ENCODE results near the gene MARCHF9.

- TF ChIP-seq POLR2A (IDR thresholded peaks at IDR 0.05) (no peak), CTCF (IDR thresholded peaks at IDR 0.05) (no peak), EP300 (IDR thresholded peaks at IDR 0.05) (no peak), POLR2AphosphoS5 (IDR thresholded peaks at IDR 0.05) (no peak)
These were observed 23.4 kb upstream of the MARCHF9 start for GRCh38 chr12:57731411-57732080.
